Thoracic aorta (tissue), 2 donors: ENCODE measurements around the gene KRTAP17-1. TPM values are rescaled to one million over a fixed set of nuclear protein-coding genes. Genes with fewer than 3 reads are reported as not detected.

Experiments used
- ATAC-seq: fragments of 150-250 bp; one replicate; pipeline ENCODE4 v1.8.0; 2017; ENCODE audit warnings: low read depth; ENCODE audit not compliant: insufficient number of reproducible peaks, low FRiP score
- DNase-seq: peaks from one replicate; pipeline ENCODE4 v3.0.0-alpha.2; 2020; ENCODE audit warnings: low spot score
- H3K27ac ChIP-seq, 2 donors: fragments of 200-600 bp; sonication (generic); 1 replicate in 1 of 2; 2 replicates in 1 of 2; pipeline ENCODE4 v1.5.1; 2016; ENCODE audit warnings: mild to moderate bottlenecking in 2 of 2, moderate library complexity in 2 of 2
- H3K27me3 ChIP-seq: fragments of 200-600 bp; sonication (generic); replicated peaks from 2 replicates; pipeline ENCODE4 v1.6.0; 2016; ENCODE audit warnings: mild to moderate bottlenecking; ENCODE audit not compliant: insufficient read depth
- H3K36me3 ChIP-seq: fragments of 200-600 bp; sonication (generic); one replicate; pipeline ENCODE4 v1.5.1; 2016
- H3K4me1 ChIP-seq, 2 donors: fragments of 200-600 bp; sonication (generic); 1 replicate in 1 of 2; 2 replicates in 1 of 2; pipeline versions ENCODE4 v1.5.1 to v1.6.0; 2016; ENCODE audit warnings: low read depth in 2 of 2, mild to moderate bottlenecking in 1 of 2; ENCODE audit not compliant: control insufficient read depth in 1 of 2
- H3K4me3 ChIP-seq: fragments of 200-600 bp; sonication (generic); 2 replicates; pipeline ENCODE4 v1.5.1; 2016; ENCODE audit warnings: mild to moderate bottlenecking
- H3K9me3 ChIP-seq: fragments of 200-600 bp; sonication (generic); 2 replicates; pipeline ENCODE4 v1.5.1; 2016
- CTCF ChIP-seq: fragments of 200-600 bp; sonication (generic); IDR thresholded peaks from one replicate; pipeline ENCODE4 v1.5.1; 2019; ENCODE audit warnings: antibody characterized with exemption
- total RNA-seq, 2 donors: library from RNA; depleted of rRNA; stranded (reverse); fragments of >200 nt; gene quantifications; one replicate each; pipeline versions ENCODE4 v1.1.0 to v1.2.3, GENCODE V29; 2016

The KRTAP17-1 gene
- total RNA-seq, 2 donors from 2014 or later = not detected

DNA sequence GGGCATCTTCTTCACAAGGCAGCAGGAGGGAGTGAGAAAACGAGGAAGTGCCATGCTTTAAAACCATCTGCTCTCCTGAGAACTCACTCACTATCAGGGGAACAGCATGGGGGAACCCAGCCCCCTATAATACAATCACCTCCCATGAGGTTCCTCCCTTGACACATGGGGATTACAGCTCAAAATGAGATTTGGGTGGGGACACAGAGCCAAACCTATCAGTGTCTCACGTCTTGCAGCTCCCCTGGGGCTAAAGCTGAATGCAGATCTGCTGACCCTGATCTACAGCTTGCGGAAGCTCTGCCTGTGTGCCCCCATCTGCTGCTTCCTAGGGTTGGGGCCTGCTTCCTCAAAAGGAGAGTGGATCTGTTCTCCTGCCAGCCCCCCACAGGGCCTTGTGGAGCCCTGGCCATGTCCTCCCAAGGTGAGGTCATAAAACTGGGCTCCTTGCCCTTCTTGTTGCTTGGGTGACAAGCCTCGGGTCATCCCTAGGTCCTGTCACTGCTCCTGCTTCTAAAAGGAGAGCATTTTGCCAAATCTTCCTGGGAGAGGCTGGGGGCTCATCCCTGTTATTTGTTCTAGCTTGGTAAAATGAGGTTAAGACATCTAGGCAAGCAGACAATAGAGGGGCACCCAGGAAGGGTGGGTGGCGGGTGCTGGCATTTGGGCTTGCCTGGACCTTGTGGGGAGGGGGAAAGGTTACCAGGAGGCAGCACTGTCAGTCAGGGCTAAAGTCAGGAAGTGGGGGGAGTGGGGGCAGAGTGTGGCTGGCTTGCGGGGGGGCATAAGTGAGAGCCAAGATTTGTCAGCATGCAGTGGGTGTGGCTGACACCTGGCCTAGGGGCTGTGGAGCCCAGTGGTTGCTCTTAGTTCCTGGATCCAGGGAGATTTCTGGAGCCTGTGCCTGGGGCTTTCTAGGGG is 19.1 kb upstream of the KRTAP17-1 start:
- Histone ChIP-seq H3K9me3 (no peaks in the 10 kb centered on the region), H3K4me1 (no peaks in the 10 kb centered on the region), H3K27ac (no peak overlapping the region), H3K27me3 (no peaks in the 10 kb centered on the region), H3K36me3 (no peaks in the 10 kb centered on the region), H3K4me3 (no peak overlapping the region)
- no peak for TF ChIP-seq CTCF
- ATAC-seq (no peak), DNase-seq (no peak)

DNA sequence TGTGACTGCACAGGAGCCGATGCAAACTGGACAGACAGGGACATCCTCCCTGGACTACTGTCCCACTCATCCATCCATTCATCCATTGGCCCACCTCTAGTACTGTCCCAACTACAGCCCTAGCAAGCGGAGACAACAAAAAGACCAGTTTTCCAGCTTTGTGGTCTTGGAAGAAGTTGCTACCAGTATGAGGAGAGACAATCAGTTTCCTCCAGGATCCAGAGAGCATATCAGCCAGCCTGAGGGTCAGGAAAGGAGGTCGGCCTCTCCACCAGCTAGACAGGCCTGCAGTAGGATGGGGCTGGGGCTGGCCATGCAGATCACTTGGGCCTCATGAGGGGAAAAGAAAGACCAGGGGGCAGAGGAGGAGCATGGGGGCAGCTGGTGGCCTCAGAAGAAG is 18.3 kb upstream of the KRTAP17-1 start:
- no peaks in the 10 kb centered on the region for H3K27me3 ChIP-seq
- DNase-seq = no peak
- no peak for TF ChIP-seq CTCF
- no peak for ATAC-seq
- H3K36me3 ChIP-seq = no peaks in the 10 kb centered on the region
- H3K27ac ChIP-seq = no peak overlapping the region
- no peaks in the 10 kb centered on the region for H3K4me1 ChIP-seq
- no peaks in the 10 kb centered on the region for H3K9me3 ChIP-seq
- H3K4me3 ChIP-seq = no peak overlapping the region

GRCh38 chr17:41333098-41333497 is 17.6 kb upstream of the KRTAP17-1 start:
- Histone ChIP-seq H3K9me3 (no peaks in the 10 kb centered on the region), H3K36me3 (no peaks in the 10 kb centered on the region), H3K27me3 (no peaks in the 10 kb centered on the region), H3K4me3 (no peak overlapping the region), H3K4me1 (no peaks in the 10 kb centered on the region), H3K27ac (no peak overlapping the region)
- no peak for ATAC-seq
- no peak for TF ChIP-seq CTCF
- DNase-seq = no peak

GRCh38 chr17:41332239-41332638 is 16.7 kb upstream of the KRTAP17-1 start:
- no peak overlapping the region for H3K27ac ChIP-seq
- DNase-seq = no peak

DNA sequence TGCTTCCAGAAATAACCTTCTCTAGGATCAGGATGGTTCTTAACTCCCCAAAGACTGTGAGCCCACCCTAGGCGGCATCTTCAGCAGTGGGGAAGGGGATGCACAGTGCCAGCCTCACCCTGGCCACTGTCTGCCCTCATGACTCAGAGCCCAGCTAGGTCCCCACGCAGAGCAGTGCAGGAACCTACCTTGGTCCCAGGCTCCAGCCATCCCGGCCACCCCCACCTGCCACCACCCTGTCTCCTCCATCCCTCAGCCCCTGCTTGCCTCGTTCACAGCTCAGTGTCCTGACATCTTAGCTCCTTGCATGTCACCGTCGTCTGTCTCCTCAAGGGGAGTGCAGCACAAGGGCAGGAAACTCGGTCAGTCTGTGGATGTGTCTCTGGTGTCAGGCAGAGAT is 16.1 kb upstream of the KRTAP17-1 start:
- no peak for TF ChIP-seq CTCF
- H3K4me3 ChIP-seq = no peak overlapping the region
- H3K4me1 ChIP-seq = no peaks in the 10 kb centered on the region
- H3K36me3 ChIP-seq = no peaks in the 10 kb centered on the region
- no peaks in the 10 kb centered on the region for H3K27me3 ChIP-seq
- ATAC-seq = no peak
- no peak for DNase-seq
- H3K27ac ChIP-seq = no peak overlapping the region
- H3K9me3 ChIP-seq = no peaks in the 10 kb centered on the region

More at GRCh38 chr17:41332239-41332638, 16.7 kb upstream of the KRTAP17-1 start:
- TF ChIP-seq CTCF = no peak
- Histone ChIP-seq H3K36me3 (no peaks in the 10 kb centered on the region), H3K27me3 (no peaks in the 10 kb centered on the region), H3K4me1 (no peaks in the 10 kb centered on the region), H3K4me3 (no peak overlapping the region), H3K9me3 (no peaks in the 10 kb centered on the region)
- ATAC-seq = no peak
